Endothelial cell of umbilical vein (primary cell): ENCODE measurements around the gene KIAA1217. TPM values are rescaled to one million over a fixed set of nuclear protein-coding genes. Genes with fewer than 3 reads are reported as not detected.

ENCODE experiments used
- BruUV-seq: library from RNA; stranded (reverse); fragments of 400-500 nt; replicated peaks from 2 replicates; lab custom pipeline; 2021; lab: Mats Ljungman, UMichigan
- CTCF ChIA-PET: fragments of 300-600, 350-600 bp; sonication (Branson Sonifier 250); formaldehyde crosslinking; loops from one replicate; lab custom pipeline; 2021; ENCODE audit warnings: antibody characterized with exemption, inconsistent platforms; lab: Charles Lee
- POLR2A ChIA-PET: fragments of 300-600, 350-600 bp; sonication (Branson Sonifier 250); formaldehyde crosslinking; loops from one replicate; lab custom pipeline; 2021; ENCODE audit warnings: antibody characterized with exemption, inconsistent platforms; lab: Charles Lee
- DNase-seq: peaks from one replicate; pipeline ENCODE4 v3.0.0-alpha.2; 2011; ENCODE audit warnings: low read depth, low spot score
- FAIRE-seq: peaks from 2 replicates; lab custom pipeline; 2011; peaks lifted over from hg19 to GRCh38; lab: Jason Lieb, UNC
- H2AFZ ChIP-seq: 2 replicates; pipeline ENCODE4 v1.6.0; 2012; ENCODE audit warnings: low read depth, low read length, control low read depth, inconsistent platforms
- H3K27ac ChIP-seq: 2 replicates; pipeline ENCODE4 v1.5.1; 2011; ENCODE audit warnings: low read depth, mild to moderate bottlenecking, control low read depth, low read length, moderate library complexity; ENCODE audit not compliant: insufficient read depth
- H3K27me3 ChIP-seq, 2 experiments: 2 replicates each; pipeline versions ENCODE4 v1.6.0 to v1.6.1; 2011; ENCODE audit warnings: low read length in 2 of 2, mixed read lengths in 1 of 2; ENCODE audit not compliant: control insufficient read depth in 2 of 2, insufficient read depth in 2 of 2
- H3K36me3 ChIP-seq, 2 experiments: 2 replicates in 1 of 2; 3 replicates in 1 of 2; pipeline ENCODE4 v1.5.1; 2011; ENCODE audit warnings: low read length in 2 of 2, mild to moderate bottlenecking in 1 of 2, moderate library complexity in 1 of 2; ENCODE audit not compliant: control insufficient read depth in 2 of 2, insufficient read depth in 2 of 2; ENCODE audit errors: extremely low read depth in 1 of 2
- H3K4me1 ChIP-seq: 3 replicates; pipeline ENCODE4 v1.5.1; 2011; ENCODE audit warnings: mild to moderate bottlenecking, low read length; ENCODE audit not compliant: control insufficient read depth, insufficient read depth; ENCODE audit errors: extremely low read depth
- H3K4me2 ChIP-seq: 2 replicates; pipeline ENCODE4 v1.6.1; 2011; ENCODE audit warnings: low read length, control low read depth, mixed read lengths; ENCODE audit not compliant: insufficient read depth
- H3K4me3 ChIP-seq, 3 experiments: fragments of 200-600 bp in 1 of 3; sonication (generic), shearing (Covaris generic) in 1 of 3; replicated peaks in 1 of 3; 2 replicates each; pipeline ENCODE4 v1.5.1; 2011 to 2016; ENCODE audit warnings: control low read depth in 3 of 3, low read length in 3 of 3, mild to moderate bottlenecking in 2 of 3, inconsistent platforms in 1 of 3, low read depth in 1 of 3, moderate library complexity in 1 of 3; ENCODE audit not compliant: insufficient read depth in 1 of 3
- H3K79me2 ChIP-seq: 2 replicates; pipeline ENCODE4 v1.6.0; 2012; ENCODE audit warnings: low read length, inconsistent platforms; ENCODE audit not compliant: control insufficient read depth, insufficient read depth
- H3K9ac ChIP-seq: replicated peaks from 2 replicates; pipeline ENCODE3; 2011; ENCODE audit warnings: low read length, control low read depth; ENCODE audit not compliant: insufficient read depth; ENCODE audit errors: extremely low read depth
- H3K9me1 ChIP-seq: replicated peaks from 3 replicates; pipeline ENCODE4 v1.6.0; 2011; ENCODE audit warnings: mild to moderate bottlenecking, low read length; ENCODE audit not compliant: control insufficient read depth, insufficient read depth; ENCODE audit errors: extremely low read depth
- H3K9me3 ChIP-seq: replicated peaks from 2 replicates; pipeline ENCODE4 v1.5.1; 2012; ENCODE audit warnings: low read length, inconsistent platforms; ENCODE audit not compliant: control insufficient read depth, insufficient read depth
- H4K20me1 ChIP-seq: replicated peaks from 2 replicates; pipeline ENCODE3; 2011; ENCODE audit warnings: mild to moderate bottlenecking, low read length; ENCODE audit not compliant: control insufficient read depth, insufficient read depth; ENCODE audit errors: extremely low read depth
- EZH2 ChIP-seq: IDR thresholded peaks from 2 replicates; pipeline ENCODE4 v1.6.1; 2012; ENCODE audit warnings: borderline replicate concordance, low read depth, mild to moderate bottlenecking, moderate library complexity, low read length, inconsistent platforms; ENCODE audit not compliant: severe bottlenecking
- FOS ChIP-seq: IDR thresholded peaks from 2 replicates; pipeline ENCODE4 v1.6.1; 2011; ENCODE audit warnings: mild to moderate bottlenecking, low read length, moderate library complexity, borderline replicate concordance; ENCODE audit not compliant: insufficient read depth
- GATA2 ChIP-seq: IDR thresholded peaks from 2 replicates; pipeline ENCODE4 v1.7.0; 2011; ENCODE audit warnings: low read depth, mild to moderate bottlenecking, moderate library complexity, mixed read lengths, low read length; ENCODE audit not compliant: insufficient read length, insufficient read depth
- JUN ChIP-seq: IDR thresholded peaks from 2 replicates; pipeline ENCODE4 v1.6.1; 2011; ENCODE audit warnings: borderline replicate concordance, low read depth; ENCODE audit not compliant: insufficient read length, insufficient read depth
- MYC ChIP-seq: IDR thresholded peaks from one replicate; pipeline ENCODE4 v1.6.1; 2011; ENCODE audit warnings: mild to moderate bottlenecking, low read depth, low read length
- POLR2A ChIP-seq: IDR thresholded peaks from 2 replicates; pipeline ENCODE4 v1.6.1; 2012; ENCODE audit warnings: low read depth, mild to moderate bottlenecking, control low read depth, low read length
- POLR2AphosphoS5 ChIP-seq: IDR thresholded peaks from 2 replicates; pipeline ENCODE4 v1.6.1; 2012; ENCODE audit warnings: low read depth, mild to moderate bottlenecking, control low read depth, low read length, moderate library complexity; ENCODE audit not compliant: insufficient read depth
- dilution Hi-C: fragments of 300-500 bp; cut with MboI; formaldehyde crosslinking; loops from one replicate; pipeline ENCODE4 v1.15.0; 2019; ENCODE audit warnings: low sequenced_read_pairs; ENCODE audit not compliant: extremely low pct_ligation_motif_present
- intact Hi-C: fragments of 100-400 bp; cut with micrococcal nuclease; formaldehyde crosslinking; loops from one replicate; pipeline ENCODE4 v1.10.0; 2022
- polyA plus RNA-seq, 4 experiments: library from polyadenylated mRNA; depleted of rRNA in 3 of 4; stranded (reverse) in 3 of 4; unstranded in 1 of 4; fragments of >200 nt; gene quantifications; 2 replicates each; pipeline versions ENCODE4 v1.2.1 to v1.2.3, GENCODE V29; 2011 to 2012; ENCODE audit warnings: missing spikeins in 1 of 4
- total RNA-seq: library from RNA; stranded (reverse); gene quantifications from 2 replicates; pipeline ENCODE4 v1.2.3, GENCODE V29; 2021
- TF ChIP-seq, protein P1 (sequence below): IDR thresholded peaks from 2 replicates; pipeline ENCODE4 v1.6.1; 2011; ENCODE audit not compliant: insufficient read depth, insufficient read length
- TF ChIP-seq, protein P2 (sequence below), 2 donors: IDR thresholded peaks; 1 replicate in 1 of 2; 2 replicates in 1 of 2; pipeline ENCODE4 v1.5.1; 2011; ENCODE audit warnings: low read length in 2 of 2, mild to moderate bottlenecking in 2 of 2, moderate library complexity in 2 of 2, control low read depth in 1 of 2, inconsistent platforms in 1 of 2, low read depth in 1 of 2; ENCODE audit not compliant: insufficient read depth in 1 of 2; ENCODE audit errors: extremely low read depth in 1 of 2

Gene KIAA1217
- total and polyA plus RNA-seq, 2 donors (not counting 3 experiments of a cell fraction or from before 2014, with no cell fraction given) = 0.83 to 10.3 TPM

DNA sequence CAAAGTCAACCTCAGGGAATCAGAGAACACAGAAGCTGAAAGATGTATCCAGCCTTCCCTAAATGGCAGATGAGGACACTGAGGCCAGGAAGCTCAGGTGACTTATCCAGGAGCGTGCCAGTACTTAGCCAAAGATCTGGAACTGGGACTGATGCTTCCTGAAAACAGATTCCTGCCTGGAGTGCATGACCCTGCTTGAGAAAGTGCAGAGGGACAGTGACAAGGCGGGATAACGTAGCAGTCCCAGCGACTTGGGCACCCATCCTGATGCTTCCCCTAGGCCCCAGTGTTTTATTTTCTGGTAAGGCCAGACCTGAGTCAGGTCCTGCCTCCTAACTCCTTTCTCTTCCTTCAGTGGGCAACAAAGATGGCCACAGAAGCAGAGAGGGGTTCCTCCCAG, 48.6 kb downstream of the KIAA1217 start:
- ChIA-PET POLR2A (no interaction called here), CTCF (no interaction called here)
- H3K4me1 ChIP-seq = no peaks in the 10 kb centered on the region
- H2AFZ ChIP-seq = no peak overlapping the region
- no peaks in the 10 kb centered on the region for H3K79me2 ChIP-seq
- H3K9me1 ChIP-seq = no peaks in the 10 kb centered on the region
- no peaks in the 10 kb centered on the region for H3K9me3 ChIP-seq
- TF ChIP-seq POLR2AphosphoS5 = no peak
- no peak for TF ChIP-seq GATA2
- TF ChIP-seq, protein P1, sequence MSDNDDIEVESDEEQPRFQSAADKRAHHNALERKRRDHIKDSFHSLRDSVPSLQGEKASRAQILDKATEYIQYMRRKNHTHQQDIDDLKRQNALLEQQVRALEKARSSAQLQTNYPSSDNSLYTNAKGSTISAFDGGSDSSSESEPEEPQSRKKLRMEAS = no peak
- TF ChIP-seq POLR2A = no peak
- no peak for TF ChIP-seq MYC
- no peak for TF ChIP-seq JUN
- BruUV-seq = no TSS peak
- dilution Hi-C loops = no loop called here
- no peak overlapping the region for H3K27ac ChIP-seq
- no peak for FAIRE-seq
- H3K27me3 ChIP-seq = no peaks in the 10 kb centered on the region
- no peaks in the 10 kb centered on the region for H3K36me3 ChIP-seq
- no peak overlapping the region for H3K4me3 ChIP-seq
- DNase-seq = no peak
- H3K9ac ChIP-seq = no peak overlapping the region
- no peak overlapping the region for H3K4me2 ChIP-seq
- no peaks in the 10 kb centered on the region for H4K20me1 ChIP-seq
- intact Hi-C loops = no loop called here

DNA sequence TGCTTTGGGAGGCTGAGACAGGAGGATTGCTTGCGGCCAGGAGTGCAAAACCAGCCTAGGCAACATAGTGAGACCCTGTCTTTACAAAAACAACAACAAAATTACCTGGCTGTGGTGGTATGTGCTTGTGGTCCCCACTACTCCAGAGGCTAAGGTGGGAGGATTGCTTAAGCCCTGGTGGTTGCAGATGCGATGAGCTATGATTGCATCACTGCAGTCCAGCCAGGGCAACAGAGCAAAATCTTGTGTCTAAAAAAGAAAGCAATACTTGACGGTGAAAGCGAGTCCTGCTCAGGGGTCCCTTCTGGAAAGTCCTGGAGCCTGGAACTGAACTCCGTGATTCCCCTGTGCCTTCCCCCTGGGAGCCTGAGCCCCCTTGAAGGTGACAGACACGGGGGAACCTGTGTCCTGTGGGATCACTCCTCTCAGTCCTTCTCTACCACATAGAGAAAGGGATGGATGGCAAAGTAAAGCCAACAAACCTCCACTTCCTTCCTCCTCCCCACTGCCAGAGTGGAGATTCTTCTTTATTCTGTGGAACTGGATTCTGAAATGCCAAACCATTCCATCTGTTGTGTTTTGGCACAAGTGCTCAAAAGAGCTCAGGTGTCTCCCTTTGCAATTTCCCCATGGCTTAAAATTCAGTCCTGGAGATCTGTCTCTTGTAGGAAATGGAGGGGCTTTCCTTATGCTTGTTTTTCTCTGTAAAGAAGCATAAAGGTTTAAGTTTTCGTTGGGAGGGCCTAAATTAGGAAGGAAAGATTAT, 50.6 kb downstream of the KIAA1217 start:
- H3K4me3 ChIP-seq = no peak overlapping the region
- no peak overlapping the region for H3K9ac ChIP-seq
- H3K27ac ChIP-seq = no peak overlapping the region
- no peak for DNase-seq
- H3K27me3 ChIP-seq = no peaks in the 10 kb centered on the region
- H3K36me3 ChIP-seq = no peaks in the 10 kb centered on the region
- no peaks in the 10 kb centered on the region for H3K9me3 ChIP-seq
- dilution Hi-C loops (no loop called here), intact Hi-C loops (no loop called here)
- H3K4me2 ChIP-seq = no peak overlapping the region
- no peak overlapping the region for H2AFZ ChIP-seq
- no peaks in the 10 kb centered on the region for H3K79me2 ChIP-seq
- ChIA-PET POLR2A (no interaction called here), CTCF (no interaction called here)
- no peaks in the 10 kb centered on the region for H4K20me1 ChIP-seq
- no peaks in the 10 kb centered on the region for H3K4me1 ChIP-seq
- no TSS peak for BruUV-seq
- TF ChIP-seq FOS (no peak), GATA2 (no peak), POLR2A (no peak), EZH2 (no peak), JUN (no peak), MYC (no peak), POLR2AphosphoS5 (no peak)
- TF ChIP-seq, protein P2, sequence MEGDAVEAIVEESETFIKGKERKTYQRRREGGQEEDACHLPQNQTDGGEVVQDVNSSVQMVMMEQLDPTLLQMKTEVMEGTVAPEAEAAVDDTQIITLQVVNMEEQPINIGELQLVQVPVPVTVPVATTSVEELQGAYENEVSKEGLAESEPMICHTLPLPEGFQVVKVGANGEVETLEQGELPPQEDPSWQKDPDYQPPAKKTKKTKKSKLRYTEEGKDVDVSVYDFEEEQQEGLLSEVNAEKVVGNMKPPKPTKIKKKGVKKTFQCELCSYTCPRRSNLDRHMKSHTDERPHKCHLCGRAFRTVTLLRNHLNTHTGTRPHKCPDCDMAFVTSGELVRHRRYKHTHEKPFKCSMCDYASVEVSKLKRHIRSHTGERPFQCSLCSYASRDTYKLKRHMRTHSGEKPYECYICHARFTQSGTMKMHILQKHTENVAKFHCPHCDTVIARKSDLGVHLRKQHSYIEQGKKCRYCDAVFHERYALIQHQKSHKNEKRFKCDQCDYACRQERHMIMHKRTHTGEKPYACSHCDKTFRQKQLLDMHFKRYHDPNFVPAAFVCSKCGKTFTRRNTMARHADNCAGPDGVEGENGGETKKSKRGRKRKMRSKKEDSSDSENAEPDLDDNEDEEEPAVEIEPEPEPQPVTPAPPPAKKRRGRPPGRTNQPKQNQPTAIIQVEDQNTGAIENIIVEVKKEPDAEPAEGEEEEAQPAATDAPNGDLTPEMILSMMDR (IDR thresholded peaks at IDR 0.05; ENCODE audit: extremely low read depth in 1 of 2, insufficient read depth in 1 of 2, low read depth in 1 of 2, low read length in 2 of 2) = no peak
- TF ChIP-seq, protein P1 = no peak
- FAIRE-seq = no peak
- H3K9me1 ChIP-seq = no peaks in the 10 kb centered on the region
